Progenitor cell of endocrine pancreas (in vitro differentiated cells): ENCODE results near the gene KDM4B. TPM values are rescaled to one million over a fixed set of nuclear protein-coding genes. Genes with fewer than 3 reads are reported as not detected.

Experiments
- DNase-seq: peaks from one replicate; pipeline ENCODE4 v3.0.0; 2021; ENCODE audit warnings: low spot score; ENCODE audit not compliant: unreplicated experiment
- H3K27ac Mint-ChIP-seq: 2 replicates; pipeline ENCODE4 v1.8.0; 2021; ENCODE audit warnings: mild to moderate bottlenecking, moderate library complexity, mixed read lengths
- H3K27me3 Mint-ChIP-seq: 2 replicates; pipeline ENCODE4 v1.8.0; 2021; ENCODE audit warnings: mixed read lengths
- H3K36me3 Mint-ChIP-seq: 2 replicates; pipeline ENCODE4 v1.8.0; 2022; ENCODE audit warnings: mixed read lengths; ENCODE audit not compliant: insufficient read depth
- H3K4me1 Mint-ChIP-seq: 2 replicates; pipeline ENCODE4 v1.8.0; 2021; ENCODE audit warnings: low read depth, mixed read lengths
- H3K4me3 Mint-ChIP-seq: 2 replicates; pipeline ENCODE4 v1.8.0; 2021; ENCODE audit warnings: low read depth, mild to moderate bottlenecking, moderate library complexity, mixed read lengths
- H3K9me3 Mint-ChIP-seq: 2 replicates; pipeline ENCODE4 v1.8.0; 2021; ENCODE audit warnings: low read depth, mixed read lengths
- total RNA-seq: library from RNA; stranded (reverse); gene quantifications from 2 replicates; pipeline ENCODE4 v1.2.1, GENCODE V29; 2021
- TF ChIP-seq, protein P1 (sequence below): fragments of 200-600 bp; sonication (generic); IDR thresholded peaks from one replicate; pipeline ENCODE4 v1.5.0; 2021; ENCODE audit warnings: antibody characterized with exemption, mild to moderate bottlenecking; ENCODE audit not compliant: unreplicated experiment

KDM4B gene
- total RNA-seq, 1 donor from 2014 or later: 59.6 TPM

DNA sequence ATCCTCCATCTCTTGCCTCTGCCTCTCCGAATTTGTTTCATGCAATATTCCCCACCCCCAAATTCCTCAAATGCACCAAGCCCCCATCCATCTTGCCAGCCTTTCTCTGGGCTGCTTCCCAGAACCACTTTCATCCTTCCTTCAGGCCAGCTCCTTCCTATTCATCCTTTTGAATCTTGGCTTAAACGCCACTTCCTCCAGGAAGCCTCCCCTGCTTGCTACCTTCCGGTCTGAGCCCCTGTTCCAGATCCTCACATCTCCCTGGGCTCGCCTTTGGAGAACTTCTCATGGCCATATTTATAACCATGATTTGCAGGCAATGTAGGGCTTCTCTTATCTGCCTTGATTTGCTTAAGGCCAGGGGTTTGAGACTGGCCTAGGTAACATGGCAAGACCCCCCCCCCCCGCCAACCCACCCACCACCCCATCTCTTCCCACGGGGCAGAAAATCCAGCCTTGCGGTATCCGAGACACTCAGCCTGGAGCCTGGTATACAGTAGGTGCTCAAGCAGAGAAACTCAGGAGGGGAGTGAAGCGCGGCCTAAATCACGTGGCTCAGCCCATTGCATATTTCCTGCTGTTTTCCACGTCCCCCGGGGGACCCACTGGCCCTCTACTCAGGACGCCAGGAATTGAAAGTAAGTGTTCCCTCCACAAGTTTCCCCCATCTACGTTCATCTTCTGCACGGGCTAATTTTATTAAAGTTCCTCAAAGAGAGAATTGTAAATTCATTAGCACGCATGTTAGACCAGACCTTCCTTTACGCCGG is 219.8 kb downstream of the KDM4B start:
- DNase-seq: no peak
- Mint-ChIP-seq H3K36me3 (no peaks in the 10 kb centered on the region), H3K4me1 (no peaks in the 10 kb centered on the region), H3K27me3 (peaks cover 4% of the 10 kb centered on the region), H3K4me3 (no peak overlapping the region), H3K27ac (no peak overlapping the region), H3K9me3 (no peaks in the 10 kb centered on the region)
- TF ChIP-seq, protein P1, sequence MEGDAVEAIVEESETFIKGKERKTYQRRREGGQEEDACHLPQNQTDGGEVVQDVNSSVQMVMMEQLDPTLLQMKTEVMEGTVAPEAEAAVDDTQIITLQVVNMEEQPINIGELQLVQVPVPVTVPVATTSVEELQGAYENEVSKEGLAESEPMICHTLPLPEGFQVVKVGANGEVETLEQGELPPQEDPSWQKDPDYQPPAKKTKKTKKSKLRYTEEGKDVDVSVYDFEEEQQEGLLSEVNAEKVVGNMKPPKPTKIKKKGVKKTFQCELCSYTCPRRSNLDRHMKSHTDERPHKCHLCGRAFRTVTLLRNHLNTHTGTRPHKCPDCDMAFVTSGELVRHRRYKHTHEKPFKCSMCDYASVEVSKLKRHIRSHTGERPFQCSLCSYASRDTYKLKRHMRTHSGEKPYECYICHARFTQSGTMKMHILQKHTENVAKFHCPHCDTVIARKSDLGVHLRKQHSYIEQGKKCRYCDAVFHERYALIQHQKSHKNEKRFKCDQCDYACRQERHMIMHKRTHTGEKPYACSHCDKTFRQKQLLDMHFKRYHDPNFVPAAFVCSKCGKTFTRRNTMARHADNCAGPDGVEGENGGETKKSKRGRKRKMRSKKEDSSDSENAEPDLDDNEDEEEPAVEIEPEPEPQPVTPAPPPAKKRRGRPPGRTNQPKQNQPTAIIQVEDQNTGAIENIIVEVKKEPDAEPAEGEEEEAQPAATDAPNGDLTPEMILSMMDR: no peak

- no peak for DNase-seq
- H3K9me3 Mint-ChIP-seq: no peaks in the 10 kb centered on the region
- TF ChIP-seq, protein P1: no peak
- H3K4me3 Mint-ChIP-seq: no peak overlapping the region
- no peaks in the 10 kb centered on the region for H3K4me1 Mint-ChIP-seq
- no peak overlapping the region for H3K27ac Mint-ChIP-seq
- no peaks in the 10 kb centered on the region for H3K36me3 Mint-ChIP-seq
- H3K27me3 Mint-ChIP-seq: peaks cover 4% of the 10 kb centered on the region
Measured at GRCh38 chr19:5189318-5189607, 220.3 kb downstream of the KDM4B start.

- Mint-ChIP-seq H3K27ac (no peak overlapping the region), H3K9me3 (no peaks in the 10 kb centered on the region)
Measured at GRCh38 chr19:5191091-5191490, 222.2 kb downstream of the KDM4B start.

DNA sequence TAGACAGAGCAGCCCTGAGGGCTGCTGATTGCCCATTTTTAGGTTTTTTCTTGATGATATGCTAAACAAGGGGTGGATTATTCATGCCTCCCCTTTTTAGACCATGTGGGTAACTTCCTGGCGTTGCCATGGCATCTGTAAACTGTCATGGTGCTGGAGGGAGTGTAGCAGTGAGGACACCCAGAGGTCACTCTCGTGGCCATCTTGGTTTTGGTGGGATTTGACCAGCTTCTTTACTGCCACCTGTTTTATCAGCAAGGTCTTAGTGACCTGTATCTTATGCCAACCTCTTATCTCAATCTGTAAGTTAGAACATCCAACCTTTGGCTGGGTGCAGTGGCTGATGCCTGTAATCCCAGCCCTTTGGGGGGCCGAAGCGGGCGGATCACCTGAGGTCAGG is 223.7 kb downstream of the KDM4B start:
- peaks cover 4% of the 10 kb centered on the region for H3K27me3 Mint-ChIP-seq
- no peak for DNase-seq
- no peaks in the 10 kb centered on the region for H3K9me3 Mint-ChIP-seq
- no peak overlapping the region for H3K4me3 Mint-ChIP-seq
- H3K4me1 Mint-ChIP-seq: no peaks in the 10 kb centered on the region
- TF ChIP-seq, protein P1: no peak
- H3K27ac Mint-ChIP-seq: no peak overlapping the region
- no peaks in the 10 kb centered on the region for H3K36me3 Mint-ChIP-seq

More at GRCh38 chr19:5191091-5191490, 222.2 kb downstream of the KDM4B start:
- no peaks in the 10 kb centered on the region for H3K4me1 Mint-ChIP-seq
- TF ChIP-seq, protein P1: no peak
- H3K4me3 Mint-ChIP-seq: no peak overlapping the region
- no peaks in the 10 kb centered on the region for H3K36me3 Mint-ChIP-seq
- peaks cover 4% of the 10 kb centered on the region for H3K27me3 Mint-ChIP-seq
- DNase-seq: no peak

- H3K9me3 Mint-ChIP-seq: no peaks in the 10 kb centered on the region
- H3K4me1 Mint-ChIP-seq: no peaks in the 10 kb centered on the region
- no peak overlapping the region for H3K4me3 Mint-ChIP-seq
- TF ChIP-seq, protein P1: no peak
- H3K27me3 Mint-ChIP-seq: peaks cover 4% of the 10 kb centered on the region
- H3K27ac Mint-ChIP-seq: peak overlapping the region; percentile 81
- DNase-seq: no peak
- H3K36me3 Mint-ChIP-seq: no peaks in the 10 kb centered on the region
Measured at GRCh38 chr19:5193192-5193591, 224.3 kb downstream of the KDM4B start.
